Activated T-cell treated with anti-CD3 and anti-CD28 coated beads for 48 hours (primary cell): ENCODE results near the gene ITGA3.

Experiments used
- DNase-seq: peaks from one replicate; pipeline ENCODE4 v3.0.0-alpha.2; 2020; ENCODE audit warnings: low read depth

ITGA3 gene

DNA sequence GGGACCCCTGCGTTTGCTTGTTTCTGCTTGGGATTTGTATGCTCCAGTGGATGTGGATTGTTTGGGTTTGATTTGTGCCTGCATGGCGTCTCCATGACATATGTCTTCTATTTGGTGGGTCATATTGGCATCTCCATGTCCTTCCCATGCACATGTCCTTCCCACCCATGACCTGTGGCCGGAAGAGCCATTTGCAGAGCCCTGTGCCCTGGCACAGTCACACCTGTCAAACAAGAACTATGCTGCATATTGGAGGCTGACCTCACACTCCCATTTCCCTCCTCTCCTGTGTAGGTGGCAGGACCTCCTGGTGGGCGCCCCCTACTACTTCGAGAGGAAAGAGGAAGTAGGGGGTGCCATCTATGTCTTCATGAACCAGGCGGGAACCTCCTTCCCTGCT, 15.8 kb downstream of the ITGA3 start:
- no peak for DNase-seq

GRCh38 chr17:50072130-50072529, 16.2 kb downstream of the ITGA3 start:
- no peak for DNase-seq

DNA sequence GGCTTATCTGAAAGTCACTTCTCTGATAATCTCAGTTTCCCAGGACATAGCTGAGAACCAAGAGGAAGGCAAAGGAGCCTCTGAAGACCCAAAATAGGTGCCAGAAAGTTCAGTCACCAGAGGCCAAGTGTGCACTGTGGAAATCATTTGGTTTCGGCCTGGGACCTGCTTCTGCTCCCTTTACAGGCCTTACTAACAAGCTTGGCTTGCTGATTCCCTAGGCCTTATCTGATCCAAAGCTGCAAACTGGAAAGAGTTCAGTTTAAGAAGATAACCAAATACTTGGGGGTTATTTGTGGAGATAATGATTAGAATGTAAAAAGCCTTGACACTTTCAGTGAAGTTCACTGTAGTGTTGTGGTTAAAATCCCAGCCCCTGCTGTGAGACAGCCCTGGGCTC, 17.0 kb downstream of the ITGA3 start:
- no peak for DNase-seq

DNA sequence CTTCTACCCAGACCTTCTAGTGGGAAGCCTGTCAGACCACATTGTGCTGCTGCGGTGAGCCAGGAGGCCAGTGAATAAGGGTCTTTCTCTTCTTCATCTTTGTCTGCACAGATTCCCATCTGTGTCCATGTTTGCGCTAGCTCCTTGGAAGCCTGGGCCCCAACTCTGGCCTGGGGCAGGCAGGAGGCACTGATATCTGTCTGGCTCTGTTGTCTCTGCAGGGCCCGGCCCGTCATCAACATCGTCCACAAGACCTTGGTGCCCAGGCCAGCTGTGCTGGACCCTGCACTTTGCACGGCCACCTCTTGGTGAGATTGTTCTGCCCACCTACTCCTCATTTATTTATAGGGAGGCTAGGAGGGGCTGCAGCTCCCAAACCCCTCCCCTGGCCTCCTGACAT, 18.3 kb downstream of the ITGA3 start:
- DNase-seq = no peak

DNA sequence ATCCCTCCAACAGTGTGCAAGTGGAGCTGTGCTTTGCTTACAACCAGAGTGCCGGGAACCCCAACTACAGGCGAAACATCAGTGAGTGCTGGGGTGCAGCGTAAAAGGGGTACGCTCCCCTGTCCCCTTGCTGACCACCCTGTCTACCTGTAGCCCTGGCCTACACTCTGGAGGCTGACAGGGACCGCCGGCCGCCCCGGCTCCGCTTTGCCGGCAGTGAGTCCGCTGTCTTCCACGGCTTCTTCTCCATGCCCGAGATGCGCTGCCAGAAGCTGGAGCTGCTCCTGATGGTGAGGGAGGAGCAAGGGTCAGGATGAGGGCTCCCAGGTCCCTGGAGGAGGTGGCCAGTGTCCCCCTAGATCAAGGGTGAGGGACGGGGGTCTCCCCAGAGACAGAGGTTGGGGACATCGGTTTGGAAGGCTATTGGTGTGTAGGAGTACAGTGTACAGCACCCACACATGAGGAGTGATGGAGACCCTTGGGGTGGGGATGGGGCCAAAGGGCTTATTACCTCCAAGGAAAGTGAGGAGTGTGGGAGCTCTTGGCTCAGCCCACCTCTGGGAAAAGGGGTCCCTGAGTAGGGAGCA, 19.6 kb downstream of the ITGA3 start:
- DNase-seq = no peak

- no peak for DNase-seq
Observed at GRCh38 chr17:50076221-50076590, 20.3 kb downstream of the ITGA3 start.

GRCh38 chr17:50076591-50077235, 20.8 kb downstream of the ITGA3 start:
- DNase-seq = no peak

DNA sequence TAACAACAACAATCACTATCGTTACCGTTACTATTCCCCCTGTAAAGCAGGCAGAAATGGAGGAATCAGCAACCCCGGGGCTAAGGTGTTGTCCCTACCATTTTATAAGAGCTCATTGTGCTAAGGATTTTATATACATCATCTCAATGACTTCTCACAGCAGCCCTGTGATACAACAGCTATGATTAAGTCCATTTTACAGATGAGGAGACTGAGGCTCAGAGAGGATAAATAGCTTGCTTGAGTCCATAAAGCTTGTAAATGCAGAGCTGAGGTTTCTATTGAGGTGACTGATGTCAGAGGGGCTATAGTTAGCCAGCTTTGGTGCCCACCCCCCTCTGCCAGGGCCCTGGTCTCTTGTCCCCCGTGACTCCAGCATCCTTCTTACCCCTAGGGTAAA, 22.5 kb downstream of the ITGA3 start:
- no peak for DNase-seq

- DNase-seq = peak; percentile 12
Observed at GRCh38 chr17:50079334-50080095, 23.6 kb downstream of the ITGA3 start.

GRCh38 chr17:50080096-50080480, 24.2 kb downstream of the ITGA3 start:
- DNase-seq = no peak

- DNase-seq = no peak
Observed at GRCh38 chr17:50080827-50081226, 24.9 kb downstream of the ITGA3 start.

DNA sequence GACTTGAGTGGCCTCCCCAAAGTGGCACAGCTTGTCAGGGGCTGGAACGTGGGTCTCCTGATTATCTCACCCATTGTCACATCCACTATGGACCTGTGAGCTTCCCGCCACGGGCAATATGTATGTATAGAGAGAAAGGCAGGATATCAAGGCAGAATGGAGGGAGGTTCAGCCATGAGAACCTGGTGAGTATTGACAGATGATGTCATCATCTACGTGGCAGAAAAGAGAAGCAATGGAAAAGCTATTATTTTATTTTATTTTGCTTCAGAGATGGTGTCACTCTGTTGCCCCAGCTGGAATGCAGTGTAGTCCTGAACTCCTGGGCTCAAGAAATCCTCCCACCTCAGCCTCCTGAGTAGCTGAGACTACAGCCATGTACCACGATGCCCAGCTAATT, 25.8 kb downstream of the ITGA3 start:
- DNase-seq = no peak

- peak; percentile 74 for DNase-seq
Observed at GRCh38 chr17:50087246-50087911, 31.5 kb downstream of the ITGA3 start.

DNA sequence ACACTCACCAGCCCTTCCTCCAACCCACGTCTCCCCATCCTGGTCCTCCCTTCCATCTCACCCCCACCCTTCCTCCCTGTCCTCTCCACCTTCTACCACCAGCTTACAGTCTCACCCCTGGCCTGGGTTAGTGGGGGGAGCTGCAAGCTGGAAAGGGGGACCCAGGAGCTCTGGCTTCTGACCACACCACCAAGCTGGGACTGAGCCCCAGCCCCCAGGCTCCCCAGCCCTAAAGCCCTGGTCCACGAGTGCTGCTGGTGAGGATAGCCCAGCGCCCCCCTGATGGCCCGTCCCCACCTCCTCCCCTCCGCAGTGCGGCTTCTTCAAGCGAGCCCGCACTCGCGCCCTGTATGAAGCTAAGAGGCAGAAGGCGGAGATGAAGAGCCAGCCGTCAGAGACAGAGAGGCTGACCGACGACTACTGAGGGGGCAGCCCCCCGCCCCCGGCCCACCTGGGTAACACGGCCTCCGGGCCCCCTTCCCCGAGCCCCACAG, 32.0 kb downstream of the ITGA3 start:
- no peak for DNase-seq

DNA sequence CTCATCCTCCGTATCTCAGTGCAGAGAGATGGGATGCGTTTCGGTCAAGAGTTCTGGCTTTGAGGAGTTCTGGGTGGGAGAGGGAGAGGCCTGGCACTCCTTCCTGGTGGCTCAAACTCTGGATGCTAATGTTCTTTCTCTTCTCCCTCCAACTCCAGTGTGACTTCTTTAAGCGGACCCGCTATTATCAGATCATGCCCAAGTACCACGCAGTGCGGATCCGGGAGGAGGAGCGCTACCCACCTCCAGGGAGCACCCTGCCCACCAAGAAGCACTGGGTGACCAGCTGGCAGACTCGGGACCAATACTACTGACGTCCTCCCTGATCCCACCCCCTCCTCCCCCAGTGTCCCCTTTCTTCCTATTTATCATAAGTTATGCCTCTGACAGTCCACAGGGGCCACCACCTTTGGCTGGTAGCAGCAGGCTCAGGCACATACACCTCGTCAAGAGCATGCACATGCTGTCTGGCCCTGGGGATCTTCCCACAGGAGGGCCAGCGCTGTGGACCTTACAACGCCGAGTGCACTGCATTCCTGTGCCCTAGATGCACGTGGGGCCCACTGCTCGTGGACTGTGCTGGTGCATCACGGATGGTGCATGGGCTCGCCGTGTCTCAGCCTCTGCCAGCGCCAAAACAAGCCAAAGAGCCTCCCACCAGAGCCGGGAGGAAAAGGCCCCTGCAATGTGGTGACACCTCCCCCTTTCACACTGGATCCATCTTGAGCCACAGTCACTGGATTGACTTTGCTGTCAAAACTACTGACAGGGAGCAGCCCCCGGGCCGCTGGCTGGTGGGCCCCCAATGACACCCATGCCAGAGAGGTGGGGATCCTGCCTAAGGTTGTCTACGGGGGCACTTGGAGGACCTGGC, 33.3 kb downstream of the ITGA3 start:
- no peak for DNase-seq

DNA sequence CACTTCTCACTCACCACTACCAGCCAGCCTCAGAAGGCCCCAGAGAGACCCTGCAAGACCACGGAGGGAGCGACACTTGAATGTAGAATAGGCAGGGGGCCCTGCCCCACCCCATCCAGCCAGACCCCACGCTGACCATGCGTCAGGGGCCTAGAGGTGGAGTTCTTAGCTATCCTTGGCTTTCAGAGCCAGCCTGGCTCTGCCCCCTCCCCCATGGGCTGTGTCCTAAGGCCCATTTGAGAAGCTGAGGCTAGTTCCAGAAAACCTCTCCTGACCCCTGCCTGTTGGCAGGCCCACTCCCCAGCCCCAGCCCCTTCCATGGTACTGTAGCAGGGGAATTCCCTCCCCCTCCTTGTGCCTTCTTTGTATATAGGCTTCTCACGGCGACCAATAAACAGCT, 34.2 kb downstream of the ITGA3 start:
- DNase-seq = no peak

GRCh38 chr17:50090971-50091917, 35.3 kb downstream of the ITGA3 start:
- DNase-seq = no peak

DNA sequence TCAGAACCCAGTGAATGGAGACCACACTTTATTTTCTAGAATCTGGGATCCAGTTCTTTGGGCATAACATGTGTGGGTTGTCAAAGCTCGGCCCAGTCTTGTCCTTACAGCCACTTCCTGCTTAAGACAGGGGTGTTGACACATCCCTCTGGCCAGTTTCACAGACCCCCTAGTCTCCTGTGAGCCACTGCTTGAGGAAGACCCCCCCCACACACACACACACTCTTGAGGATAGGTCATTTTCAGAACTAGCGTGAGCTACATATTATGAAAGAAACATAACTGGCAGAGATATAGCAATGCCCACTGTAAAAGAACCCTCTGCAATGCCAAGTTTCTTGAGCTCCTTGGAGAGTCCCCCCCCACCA, 36.0 kb downstream of the ITGA3 start:
- no peak for DNase-seq

- no peak for DNase-seq
Observed at GRCh38 chr17:50093246-50093645, 37.3 kb downstream of the ITGA3 start.

DNA sequence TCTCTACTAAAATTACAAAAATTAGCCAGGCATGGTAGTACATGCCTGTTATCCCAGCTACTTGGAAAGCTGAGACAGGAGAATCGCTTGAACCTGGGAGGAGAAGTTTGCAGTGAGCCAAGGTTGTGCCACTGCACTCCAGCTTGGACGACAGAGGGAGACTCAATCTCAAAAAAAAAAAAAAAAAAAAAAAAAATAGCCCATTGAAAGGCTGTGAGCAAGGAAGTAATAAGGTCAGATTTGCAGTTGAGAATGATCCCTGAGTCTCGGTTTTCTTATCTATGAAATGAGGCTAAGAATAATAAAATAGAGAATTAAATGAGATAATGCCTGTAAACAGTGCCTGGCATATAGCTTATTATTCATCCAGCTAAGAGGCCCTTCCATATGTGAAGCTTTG, 37.9 kb downstream of the ITGA3 start:
- DNase-seq = no peak

DNA sequence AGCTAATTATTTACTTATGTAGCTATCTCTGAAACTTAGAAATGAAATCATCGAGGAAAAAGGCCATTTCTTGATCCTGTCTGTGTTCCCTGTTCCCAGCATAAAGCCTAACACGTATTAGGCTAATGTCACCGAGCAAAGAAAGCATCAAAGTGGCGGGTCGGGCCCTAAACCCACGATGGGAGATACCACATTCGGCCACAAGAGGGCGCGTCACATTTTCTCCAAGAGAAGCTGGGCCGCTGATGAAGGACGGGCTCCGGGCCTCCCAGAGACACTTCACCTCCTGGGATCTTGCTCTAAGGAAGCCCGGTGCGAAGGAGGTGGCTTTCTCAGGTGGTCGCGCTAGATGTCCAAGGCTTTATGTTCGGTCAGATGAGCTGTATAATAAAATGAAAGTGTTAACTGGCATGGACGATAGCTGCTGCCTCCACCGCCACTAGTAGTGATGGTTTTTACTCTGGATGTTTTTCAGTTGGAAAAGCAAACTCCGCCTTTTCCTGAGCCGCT, 38.4 kb downstream of the ITGA3 start:
- DNase-seq = peak; percentile 83
